GM23338 (cell line): ENCODE results near the gene PLEKHM1. TPM values are rescaled to one million over a fixed set of nuclear protein-coding genes. Genes with fewer than 3 reads are reported as not detected.

Experiments used
- ATAC-seq: fragments of 200-7000 bp; cut with Tn5 transposase; 3 replicates; pipeline ENCODE4 v1.9.1; 2020
- DNase-seq: peaks from one replicate; pipeline ENCODE4 v3.0.0-alpha.2; 2015; ENCODE audit warnings: low spot score
- H2AFZ ChIP-seq: fragments of 200-600 bp; sonication (generic); 2 replicates; pipeline ENCODE4 v1.8.0; 2016; ENCODE audit warnings: antibody characterized with exemption, mild to moderate bottlenecking, moderate library complexity
- H3F3A ChIP-seq: fragments of 200-600 bp; sonication (generic); replicated peaks from 2 replicates; pipeline ENCODE4 v1.8.0; 2017; ENCODE audit warnings: antibody characterized with exemption, mixed run types, low read depth
- H3K27ac ChIP-seq: fragments of 200-600 bp; sonication (generic); 2 replicates; pipeline ENCODE4 v1.6.1; 2016; ENCODE audit warnings: low read depth
- H3K27me3 ChIP-seq: fragments of 200-600 bp; sonication (generic); 2 replicates; pipeline ENCODE4 v1.8.0; 2016; ENCODE audit warnings: mild to moderate bottlenecking, mixed run types, moderate library complexity; ENCODE audit not compliant: insufficient read depth
- H3K36me3 ChIP-seq: fragments of 200-600 bp; sonication (generic); 2 replicates; pipeline ENCODE4 v1.8.0; 2016; ENCODE audit warnings: mild to moderate bottlenecking; ENCODE audit not compliant: insufficient read depth
- H3K4me1 ChIP-seq: fragments of 200-600 bp; sonication (generic); 2 replicates; pipeline ENCODE4 v1.8.0; 2016; ENCODE audit warnings: mild to moderate bottlenecking, moderate library complexity; ENCODE audit not compliant: insufficient read depth
- H3K4me2 ChIP-seq: fragments of 200-600 bp; sonication (generic); 2 replicates; pipeline ENCODE4 v1.7.1; 2017; ENCODE audit warnings: mixed run types
- H3K4me3 ChIP-seq: fragments of 200-600 bp; sonication (generic); 2 replicates; pipeline ENCODE4 v1.6.1; 2016; ENCODE audit warnings: mixed run types
- H3K79me2 ChIP-seq: fragments of 200-600 bp; sonication (generic); replicated peaks from 2 replicates; pipeline ENCODE4 v1.8.0; 2017; ENCODE audit warnings: mild to moderate bottlenecking; ENCODE audit not compliant: insufficient read depth
- H3K9me2 ChIP-seq: fragments of 200-600 bp; sonication (generic); 2 replicates; pipeline ENCODE4 v1.8.0; 2017; ENCODE audit not compliant: insufficient read depth
- H4K20me1 ChIP-seq: fragments of 200-600 bp; sonication (generic); replicated peaks from 2 replicates; pipeline ENCODE4 v1.8.0; 2017; ENCODE audit warnings: mild to moderate bottlenecking; ENCODE audit not compliant: insufficient read depth
- H3K27ac Mint-ChIP-seq: 2 replicates; pipeline ENCODE4 v1.8.0; 2020; ENCODE audit warnings: inconsistent platforms, mild to moderate bottlenecking, moderate library complexity, mixed read lengths
- H3K27me3 Mint-ChIP-seq: 3 replicates; pipeline ENCODE4 v1.8.0; 2022; ENCODE audit warnings: low read depth, mild to moderate bottlenecking, moderate library complexity, mixed read lengths, inconsistent platforms; ENCODE audit not compliant: insufficient read depth, poor library complexity
- H3K36me3 Mint-ChIP-seq: 3 replicates; pipeline ENCODE4 v1.8.0; 2021; ENCODE audit warnings: low read depth, mild to moderate bottlenecking, inconsistent platforms, moderate library complexity, mixed read lengths
- H3K4me1 Mint-ChIP-seq: 3 replicates; pipeline ENCODE4 v1.8.0; 2020; ENCODE audit warnings: mild to moderate bottlenecking, inconsistent platforms, mixed read lengths
- H3K4me3 Mint-ChIP-seq: 3 replicates; pipeline ENCODE4 v1.8.0; 2021; ENCODE audit warnings: moderate library complexity, mild to moderate bottlenecking, inconsistent platforms, mixed read lengths
- H3K9me3 Mint-ChIP-seq: 3 replicates; pipeline ENCODE4 v1.8.0; 2020; ENCODE audit warnings: moderate library complexity, mild to moderate bottlenecking, inconsistent platforms, mixed read lengths
- CREB1 ChIP-seq: fragments of 250-450 bp; sonication (Bioruptor Pico); IDR thresholded peaks from 2 replicates; pipeline ENCODE4 v1.5.0; 2020; ENCODE audit warnings: low read depth, mild to moderate bottlenecking, moderate library complexity
- CTCF ChIP-seq, 2 experiments: fragments of 200-600 bp in 1 of 2; sonication (generic) in 1 of 2; conservative IDR thresholded peaks; 2 replicates each; pipeline versions ENCODE4 v1.5.1 to v1.6.1; 2016 to 2017; ENCODE audit warnings: antibody characterized with exemption in 2 of 2, low read depth in 2 of 2, mild to moderate bottlenecking in 2 of 2, moderate library complexity in 1 of 2
- ETS1 ChIP-seq: IDR thresholded peaks from 2 replicates; pipeline ENCODE4 v1.6.1; 2016; ENCODE audit warnings: antibody characterized with exemption
- EZH2 ChIP-seq: fragments of 200-600 bp; sonication (generic); IDR thresholded peaks from one replicate; pipeline ENCODE4 v1.8.0; 2017; ENCODE audit warnings: antibody characterized with exemption, mild to moderate bottlenecking, low read depth; ENCODE audit not compliant: unreplicated experiment
- JUNB ChIP-seq: IDR thresholded peaks from one replicate; pipeline ENCODE4 v1.6.1; 2016; ENCODE audit warnings: antibody characterized with exemption; ENCODE audit not compliant: unreplicated experiment
- REST ChIP-seq: IDR thresholded peaks from one replicate; pipeline ENCODE4 v1.6.1; 2018; ENCODE audit warnings: antibody characterized with exemption; ENCODE audit not compliant: unreplicated experiment
- STAT1 ChIP-seq: IDR thresholded peaks from one replicate; pipeline ENCODE4 v1.6.1; 2016; ENCODE audit warnings: antibody characterized with exemption; ENCODE audit not compliant: unreplicated experiment
- ZNF114 ChIP-seq: fragments of 250-450 bp; sonication (Bioruptor Pico); IDR thresholded peaks from 2 replicates; pipeline ENCODE4 v1.5.0; 2020; ENCODE audit warnings: mild to moderate bottlenecking, moderate library complexity
- ZNF331 ChIP-seq: fragments of 250-450 bp; sonication (Bioruptor Pico); IDR thresholded peaks from 2 replicates; pipeline ENCODE4 v1.5.0; 2020; ENCODE audit warnings: low read depth, mild to moderate bottlenecking, moderate library complexity
- polyA plus RNA-seq: library from polyadenylated mRNA; unstranded; fragments of >200 nt; fragmentation: Nextera tagmentation; extraction: Ambion mirVana; gene quantifications from 2 replicates; pipeline ENCODE4 v1.2.1, GENCODE V29; 2016
- total RNA-seq: library from RNA; depleted of rRNA; stranded (reverse); fragments of >200 nt; shearing (Covaris generic); gene quantifications from 2 replicates; pipeline ENCODE4 v1.2.3, GENCODE V29; 2014

Gene PLEKHM1
- total and polyA plus RNA-seq, 2 experiments from 2014 or later: 4.4 to 17.9 TPM

GRCh38 chr17:45394913-45395568 lies 95.5 kb downstream of the PLEKHM1 start (continued):
- TF ChIP-seq ZNF114 (no peak), ETS1 (no peak), ZNF331 (no peak), REST (no peak), CREB1 (CRISPR knock-in tag) (peak; percentile 79)

- no peaks in the 10 kb centered on the region for H3F3A ChIP-seq
These were observed 96.0 kb downstream of the PLEKHM1 start for GRCh38 chr17:45394564-45394912.

GRCh38 chr17:45394091-45394490 lies 96.4 kb downstream of the PLEKHM1 start:
- ATAC-seq: no peak
- peaks cover 7% of the 10 kb centered on the region for H3K4me1 Mint-ChIP-seq
- peaks cover 21% of the 10 kb centered on the region for H3K27me3 Mint-ChIP-seq
- Histone ChIP-seq H4K20me1 (no peaks in the 10 kb centered on the region), H3K27me3 (no peaks in the 10 kb centered on the region), H2AFZ (no peak overlapping the region), H3K36me3 (no peaks in the 10 kb centered on the region), H3K4me3 (no peak overlapping the region), H3K27ac (no peak overlapping the region), H3K9me2 (no peaks in the 10 kb centered on the region), H3K4me2 (no peak overlapping the region), H3K4me1 (peaks cover 6% of the 10 kb centered on the region; the same call in 1 of the 2 replicates), H3F3A (no peaks in the 10 kb centered on the region), H3K79me2 (no peaks in the 10 kb centered on the region)
- no peak overlapping the region for H3K4me3 Mint-ChIP-seq
- peaks cover 8% of the 10 kb centered on the region; the same call in 2 of the 3 replicates for H3K36me3 Mint-ChIP-seq
- H3K9me3 Mint-ChIP-seq: no peaks in the 10 kb centered on the region
- no peak overlapping the region for H3K27ac Mint-ChIP-seq
- no peak for DNase-seq
- TF ChIP-seq ZNF114: no peak
- TF ChIP-seq EZH2: no peak
- TF ChIP-seq CTCF (conservative IDR thresholded peaks at IDR 0.05; ENCODE audit: low read depth in 2 of 2): no peak
- no peak for TF ChIP-seq ETS1
- TF ChIP-seq JUNB: no peak
- no peak for TF ChIP-seq CREB1 (CRISPR knock-in tag)
- no peak for TF ChIP-seq STAT1

More at GRCh38 chr17:45394564-45394912, 96.0 kb downstream of the PLEKHM1 start:
- Mint-ChIP-seq H3K27me3 (peaks cover 21% of the 10 kb centered on the region), H3K27ac (no peak overlapping the region), H3K4me3 (no peak overlapping the region), H3K9me3 (no peaks in the 10 kb centered on the region), H3K36me3 (peaks cover 8% of the 10 kb centered on the region; the same call in 2 of the 3 replicates), H3K4me1 (peaks cover 6% of the 10 kb centered on the region)
- Histone ChIP-seq H3K27me3 (no peaks in the 10 kb centered on the region), H3K27ac (no peak overlapping the region), H4K20me1 (no peaks in the 10 kb centered on the region), H3K9me2 (no peaks in the 10 kb centered on the region), H3K79me2 (no peaks in the 10 kb centered on the region), H2AFZ (peak overlapping the region; percentile 89), H3K4me3 (no peak overlapping the region), H3K4me2 (peak overlapping the region; percentile 69), H3K4me1 (peaks cover 6% of the 10 kb centered on the region; the same call in 1 of the 2 replicates), H3K36me3 (no peaks in the 10 kb centered on the region)
- no peak for TF ChIP-seq ZNF331
- ATAC-seq: no peak
- DNase-seq: no peak
